Esophagus (tissue), 2 donors: ENCODE measurements around the gene PGBD5. TPM values are rescaled to one million over a fixed set of nuclear protein-coding genes. Genes with fewer than 3 reads are reported as not detected.
A peak's percentile ranks its signal among the peaks of the same experiment; 100 is the strongest.

Source experiments
- H3K27ac ChIP-seq, 2 donors: one replicate each; pipeline ENCODE4 v1.5.1; 2013; ENCODE audit warnings: low read depth in 2 of 2, mild to moderate bottlenecking in 2 of 2, inconsistent platforms in 1 of 2, low read length in 1 of 2, moderate library complexity in 1 of 2
- H3K27me3 ChIP-seq, 2 donors: one replicate each; pipeline ENCODE4 v1.6.1; 2013; ENCODE audit warnings: low read length in 2 of 2, control low read depth in 1 of 2, mild to moderate bottlenecking in 1 of 2; ENCODE audit not compliant: insufficient read depth in 2 of 2, control insufficient read depth in 1 of 2
- H3K36me3 ChIP-seq, 2 donors: one replicate each; pipeline ENCODE4 v1.6.1; 2013; ENCODE audit warnings: low read length in 1 of 2; ENCODE audit not compliant: control insufficient read depth in 2 of 2, insufficient read depth in 2 of 2
- H3K4me1 ChIP-seq, 2 donors: one replicate each; pipeline ENCODE4 v1.6.1; 2013; ENCODE audit warnings: low read length in 1 of 2; ENCODE audit not compliant: control insufficient read depth in 2 of 2, insufficient read depth in 2 of 2
- H3K4me3 ChIP-seq, 2 donors: one replicate each; pipeline ENCODE4 v1.5.1; 2013; ENCODE audit warnings: low read length in 2 of 2, mild to moderate bottlenecking in 2 of 2, low read depth in 1 of 2, moderate library complexity in 1 of 2
- H3K9me3 ChIP-seq, 2 donors: one replicate each; pipeline ENCODE4 v1.6.1; 2013; ENCODE audit warnings: mild to moderate bottlenecking in 2 of 2, low read depth in 1 of 2, low read length in 1 of 2, moderate library complexity in 1 of 2; ENCODE audit not compliant: control insufficient read depth in 2 of 2, insufficient read depth in 1 of 2
- WGBS, 2 donors: extraction: QIAGEN DNeasy Blood & Tissue Kit; methylation state at CpG; one replicate each; pipeline ENCODE4 v1.1.7; 2013; 5-methylcytosine and 5-hydroxymethylcytosine counted together
- polyA plus RNA-seq, 2 donors: library from polyadenylated mRNA; stranded (reverse); fragments of 200-250 nt; gene quantifications; one replicate each; pipeline ENCODE4 v1.2.3, GENCODE V29; 2013
- donor health status: healthy with polysubstance abuse.
- donor health status: Bipolar disorder and iron deficiency.

The PGBD5 gene
- polyA plus RNA-seq, 2 donors = 0.22 to 0.67 TPM

DNA sequence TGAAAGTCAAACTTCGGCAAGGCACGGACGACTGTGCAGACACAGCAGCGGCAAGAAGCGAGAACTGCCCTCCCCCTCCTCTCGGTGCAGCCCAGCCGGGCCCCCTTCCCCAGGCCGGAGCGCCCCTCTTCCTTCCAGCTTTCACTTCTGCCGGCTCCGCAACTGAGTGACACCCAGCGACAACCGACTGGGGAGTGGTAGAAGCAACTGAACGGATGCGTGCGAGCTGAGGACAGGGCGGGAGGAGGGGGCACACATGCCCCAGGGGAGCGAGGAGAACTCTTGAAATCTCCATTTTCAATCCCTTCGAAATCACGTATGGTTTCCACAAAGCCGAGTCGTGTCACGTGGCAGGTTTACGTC is 146.6 kb downstream of the PGBD5 start:
- no peaks in the 10 kb centered on the region for H3K27me3 ChIP-seq
- no peaks in the 10 kb centered on the region for H3K4me1 ChIP-seq
- no peak overlapping the region for H3K4me3 ChIP-seq
- peaks cover 7 to 35% of the 10 kb centered on the region in 2 donors for H3K36me3 ChIP-seq
- WGBS, 2 donors = 86 to 91% methylated on average over 24 of the region's 24 CpGs
- H3K9me3 ChIP-seq = no peaks in the 10 kb centered on the region
- no peak overlapping the region for H3K27ac ChIP-seq

DNA sequence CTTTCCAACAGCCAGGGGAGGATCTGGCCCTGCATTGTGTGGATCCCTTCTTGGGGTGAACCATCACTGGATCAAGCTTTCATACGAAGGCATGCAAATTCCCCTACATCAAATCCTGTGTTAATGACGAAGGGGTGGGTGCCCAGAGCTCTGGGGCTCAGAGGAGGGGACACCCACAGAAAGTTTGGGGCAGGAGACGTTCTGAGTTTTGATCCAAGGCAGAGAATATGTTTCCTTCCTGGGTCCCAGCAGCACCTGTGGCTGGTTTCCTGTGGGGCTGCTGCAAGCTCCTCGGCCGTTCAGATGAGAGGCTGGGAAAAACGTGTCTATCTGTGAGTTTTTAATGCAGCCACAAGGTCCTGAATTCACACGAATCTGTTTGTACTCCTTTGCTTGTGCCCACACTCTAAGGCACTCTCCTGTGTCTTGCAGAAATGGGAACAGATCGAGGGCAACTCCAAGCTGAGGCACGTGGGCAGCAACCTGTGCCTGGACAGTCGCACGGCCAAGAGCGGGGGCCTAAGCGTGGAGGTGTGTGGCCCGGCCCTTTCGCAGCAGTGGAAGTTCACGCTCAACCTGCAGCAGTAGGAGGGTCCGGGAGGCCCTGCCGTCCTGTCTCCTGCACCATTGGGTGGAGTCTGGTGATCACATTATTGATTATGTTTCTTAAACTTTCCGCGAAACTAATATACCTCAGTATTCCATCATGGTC is 147.1 kb downstream of the PGBD5 start:
- Histone ChIP-seq H3K9me3 (no peaks in the 10 kb centered on the region), H3K4me3 (no peak overlapping the region), H3K27ac (no peak overlapping the region), H3K27me3 (no peaks in the 10 kb centered on the region), H3K36me3 (peaks cover 7 to 35% of the 10 kb centered on the region in 2 donors), H3K4me1 (no peaks in the 10 kb centered on the region)
- 85 to 87% methylated on average over 20 of the region's 20 CpGs for WGBS, 2 donors

DNA sequence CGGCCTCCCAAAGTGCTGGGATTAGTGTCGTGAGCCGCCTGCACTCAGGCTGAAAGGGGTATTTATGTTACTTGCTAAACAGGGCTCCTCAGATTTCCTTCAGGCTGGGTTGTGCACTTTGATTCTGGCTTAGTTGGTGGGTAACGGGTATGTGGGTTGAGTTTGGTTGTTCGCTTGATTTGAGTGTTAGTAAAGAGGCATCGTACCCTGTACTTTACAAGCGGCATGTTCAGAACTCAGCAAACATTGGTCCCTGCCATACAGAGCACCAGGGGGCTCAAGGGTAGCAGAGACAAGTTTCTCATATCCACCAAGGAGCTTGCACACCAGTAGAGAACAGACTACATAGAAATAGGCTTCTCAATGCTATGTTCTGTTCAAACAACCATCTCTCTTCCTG is 147.8 kb downstream of the PGBD5 start:
- H3K27me3 ChIP-seq = no peaks in the 10 kb centered on the region
- WGBS, 2 donors = 95 to 96% methylated on average over 7 of the region's 7 CpGs
- no peak overlapping the region for H3K27ac ChIP-seq
- no peaks in the 10 kb centered on the region for H3K9me3 ChIP-seq
- no peak overlapping the region for H3K4me3 ChIP-seq
- H3K36me3 ChIP-seq = peaks cover 7 to 33% of the 10 kb centered on the region in 2 donors
- no peaks in the 10 kb centered on the region for H3K4me1 ChIP-seq

DNA sequence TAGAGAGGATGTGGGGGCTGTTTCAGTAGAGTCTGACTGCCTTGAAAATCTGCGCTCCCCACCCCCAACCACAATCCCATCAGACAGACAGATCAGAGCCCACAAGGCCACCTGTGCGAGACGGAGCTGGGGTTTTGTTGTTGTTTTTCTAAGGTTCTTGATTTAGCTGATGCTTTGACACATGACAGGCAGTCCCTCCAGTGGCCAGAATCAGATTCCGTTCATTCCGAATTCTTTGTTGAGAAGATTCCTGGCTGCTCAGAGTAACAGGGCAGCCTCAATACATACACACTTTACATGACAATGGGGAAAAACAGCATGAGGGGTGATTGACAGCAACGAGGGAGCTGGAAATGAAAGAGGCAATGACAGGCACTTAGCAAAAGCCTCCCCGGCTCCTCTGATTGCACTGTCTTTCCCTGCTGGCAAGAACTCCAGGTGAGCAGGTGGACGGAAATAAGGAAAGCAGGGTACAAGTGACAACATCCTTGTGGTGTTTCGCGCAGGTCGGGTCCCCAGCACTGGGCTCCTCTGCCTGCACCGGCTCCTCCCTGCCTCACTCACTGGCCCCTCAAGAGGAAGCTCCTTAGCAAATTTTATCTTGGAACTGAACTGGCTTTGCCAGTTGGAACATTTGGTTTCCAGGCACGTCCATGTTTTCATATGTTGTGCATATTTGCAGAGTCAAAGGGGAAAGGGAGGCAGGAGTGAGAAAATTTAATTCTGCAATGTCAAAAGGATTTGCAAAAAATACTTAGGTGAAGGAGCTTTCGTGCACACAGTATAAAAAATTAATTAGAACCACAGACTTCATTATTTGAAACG is 148.7 kb downstream of the PGBD5 start:
- H3K27me3 ChIP-seq = no peaks in the 10 kb centered on the region
- H3K4me3 ChIP-seq = no peak overlapping the region
- H3K4me1 ChIP-seq = no peaks in the 10 kb centered on the region
- H3K27ac ChIP-seq = no peak overlapping the region
- no peaks in the 10 kb centered on the region for H3K9me3 ChIP-seq
- 62 to 73% methylated on average over 15 of the region's 15 CpGs for WGBS, 2 donors
- H3K36me3 ChIP-seq = peaks cover 7 to 33% of the 10 kb centered on the region in 2 donors

DNA sequence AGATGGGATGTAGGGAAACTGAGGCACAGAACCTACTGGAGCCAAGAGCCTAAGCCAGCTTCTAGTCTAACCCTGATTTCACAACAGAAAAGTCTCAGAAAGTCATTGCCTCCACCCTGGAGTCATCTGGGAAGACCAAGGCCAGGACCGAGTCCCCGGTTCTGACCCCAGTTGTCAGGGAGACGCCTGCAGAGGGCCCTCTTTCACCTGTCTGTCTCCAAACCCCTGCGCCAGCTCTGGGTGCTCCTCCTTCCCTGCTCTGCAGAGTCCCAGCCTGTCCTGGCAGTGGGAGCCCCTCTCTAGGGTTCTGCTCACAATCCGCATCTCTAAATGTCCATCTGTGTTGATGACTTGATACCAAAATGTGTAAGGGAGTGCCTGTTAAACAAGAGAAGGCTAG is 149.7 kb downstream of the PGBD5 start:
- Histone ChIP-seq H3K27ac (no peak overlapping the region), H3K27me3 (no peaks in the 10 kb centered on the region), H3K9me3 (no peaks in the 10 kb centered on the region), H3K4me3 (no peak overlapping the region), H3K36me3 (peaks cover 7 to 33% of the 10 kb centered on the region in 2 donors), H3K4me1 (no peaks in the 10 kb centered on the region)
- 95 to 97% methylated on average over 5 of the region's 5 CpGs for WGBS, 2 donors

GRCh38 chr1:230274254-230274653 is 151.9 kb downstream of the PGBD5 start:
- Histone ChIP-seq H3K4me1 (no peaks in the 10 kb centered on the region), H3K27me3 (no peaks in the 10 kb centered on the region), H3K9me3 (no peaks in the 10 kb centered on the region), H3K36me3 (peaks cover 6 to 24% of the 10 kb centered on the region in 2 donors), H3K27ac (no peak overlapping the region), H3K4me3 (no peak overlapping the region)
- 69 to 75% methylated on average over 15 of the region's 15 CpGs for WGBS, 2 donors

DNA sequence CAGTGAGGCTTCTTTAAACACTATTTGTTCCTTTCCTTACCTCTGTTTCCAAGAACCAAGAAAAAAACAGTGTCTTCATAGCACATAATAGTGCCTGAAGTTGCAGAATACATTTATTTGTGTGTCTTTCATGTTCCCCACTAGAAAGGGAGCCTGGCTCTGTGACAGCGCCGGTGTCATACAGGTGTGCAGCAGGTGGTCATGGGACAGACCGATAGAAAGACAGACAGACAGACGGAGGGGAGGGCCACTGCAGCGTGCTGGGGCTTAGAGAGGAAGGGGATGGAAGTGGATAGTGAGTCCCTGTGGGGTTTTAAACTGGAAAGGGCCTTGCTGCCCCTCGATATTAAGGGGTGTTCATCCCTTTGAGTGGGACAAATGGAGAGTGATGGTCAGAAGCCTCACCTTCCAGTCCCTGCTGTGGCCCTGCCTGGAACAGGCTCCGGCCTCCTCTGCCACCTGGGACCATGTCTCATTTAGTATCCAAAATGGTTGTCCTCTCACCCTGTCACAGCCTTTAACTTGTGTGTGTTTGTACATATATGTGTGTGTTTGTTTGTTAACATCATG is 152.9 kb downstream of the PGBD5 start:
- WGBS, 2 donors = 81 to 82% methylated on average over 7 of the region's 7 CpGs
- Histone ChIP-seq H3K4me3 (no peak overlapping the region), H3K36me3 (peaks cover 0 to 17% of the 10 kb centered on the region in 2 donors), H3K4me1 (peaks cover 0 to 3% of the 10 kb centered on the region in 2 donors), H3K9me3 (no peaks in the 10 kb centered on the region), H3K27ac (no peak overlapping the region), H3K27me3 (no peaks in the 10 kb centered on the region)

- Histone ChIP-seq H3K4me3 (no peak overlapping the region), H3K27ac (no peak overlapping the region), H3K4me1 (peaks cover 0 to 3% of the 10 kb centered on the region in 2 donors), H3K9me3 (no peaks in the 10 kb centered on the region), H3K27me3 (no peaks in the 10 kb centered on the region), H3K36me3 (peaks cover 0 to 21% of the 10 kb centered on the region in 2 donors)
- 92 to 97% methylated on average over 9 of the region's 9 CpGs for WGBS, 2 donors
These were observed 153.6 kb downstream of the PGBD5 start for GRCh38 chr1:230272557-230272956.

GRCh38 chr1:230271300-230272035 is 154.7 kb downstream of the PGBD5 start:
- WGBS, 2 donors = 85 to 91% methylated on average over 20 of the region's 20 CpGs
- no peak overlapping the region for H3K4me3 ChIP-seq
- H3K9me3 ChIP-seq = no peaks in the 10 kb centered on the region
- H3K27me3 ChIP-seq = no peaks in the 10 kb centered on the region
- H3K27ac ChIP-seq = peak overlapping the region in 1 of 2 donors; percentile 51
- peaks cover 0 to 4% of the 10 kb centered on the region in 2 donors for H3K4me1 ChIP-seq
- peaks cover 0 to 23% of the 10 kb centered on the region in 2 donors for H3K36me3 ChIP-seq
